Hepatocyte (in vitro differentiated cells): ENCODE results near the gene CCSER2.

Source experiments
- EZH2 ChIP-seq: fragments of 200-600 bp; sonication (generic); IDR thresholded peaks from 2 replicates; pipeline ENCODE4 v1.6.1; 2016; ENCODE audit warnings: antibody characterized with exemption, mild to moderate bottlenecking, borderline replicate concordance
- EZH2phosphoT487 ChIP-seq: fragments of 200-600 bp; sonication (generic); IDR thresholded peaks from one replicate; pipeline ENCODE4 v1.6.1; 2018; ENCODE audit warnings: antibody characterized with exemption, mild to moderate bottlenecking, low read depth, moderate library complexity; ENCODE audit not compliant: unreplicated experiment, severe bottlenecking
- TF ChIP-seq, protein P1 (sequence below): fragments of 200-600 bp; sonication (generic); IDR thresholded peaks from 2 replicates; pipeline ENCODE4 v1.5.1; 2016; ENCODE audit warnings: antibody characterized with exemption, mild to moderate bottlenecking; ENCODE audit not compliant: poor library complexity

DNA sequence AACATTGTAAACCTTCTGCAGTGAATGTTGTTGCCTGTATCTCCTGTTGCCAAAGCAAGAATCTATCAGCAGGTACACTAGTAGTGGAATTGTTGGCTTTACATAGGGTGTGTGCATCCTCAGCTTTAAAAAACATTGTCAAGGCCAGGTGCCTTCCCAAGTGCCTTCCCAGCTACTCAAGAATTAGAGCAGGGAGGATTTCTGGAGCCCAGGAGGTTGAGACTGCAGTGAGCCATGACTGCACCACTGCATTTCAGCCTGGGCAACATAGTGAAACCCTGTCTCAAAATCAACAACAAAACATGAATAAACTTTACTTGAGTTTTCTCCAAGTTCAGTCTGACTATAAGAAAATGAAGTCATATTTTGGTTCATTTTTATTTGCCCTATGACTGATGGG is 217.3 kb downstream of the CCSER2 start:
- TF ChIP-seq, protein P1, sequence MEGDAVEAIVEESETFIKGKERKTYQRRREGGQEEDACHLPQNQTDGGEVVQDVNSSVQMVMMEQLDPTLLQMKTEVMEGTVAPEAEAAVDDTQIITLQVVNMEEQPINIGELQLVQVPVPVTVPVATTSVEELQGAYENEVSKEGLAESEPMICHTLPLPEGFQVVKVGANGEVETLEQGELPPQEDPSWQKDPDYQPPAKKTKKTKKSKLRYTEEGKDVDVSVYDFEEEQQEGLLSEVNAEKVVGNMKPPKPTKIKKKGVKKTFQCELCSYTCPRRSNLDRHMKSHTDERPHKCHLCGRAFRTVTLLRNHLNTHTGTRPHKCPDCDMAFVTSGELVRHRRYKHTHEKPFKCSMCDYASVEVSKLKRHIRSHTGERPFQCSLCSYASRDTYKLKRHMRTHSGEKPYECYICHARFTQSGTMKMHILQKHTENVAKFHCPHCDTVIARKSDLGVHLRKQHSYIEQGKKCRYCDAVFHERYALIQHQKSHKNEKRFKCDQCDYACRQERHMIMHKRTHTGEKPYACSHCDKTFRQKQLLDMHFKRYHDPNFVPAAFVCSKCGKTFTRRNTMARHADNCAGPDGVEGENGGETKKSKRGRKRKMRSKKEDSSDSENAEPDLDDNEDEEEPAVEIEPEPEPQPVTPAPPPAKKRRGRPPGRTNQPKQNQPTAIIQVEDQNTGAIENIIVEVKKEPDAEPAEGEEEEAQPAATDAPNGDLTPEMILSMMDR: no peak
- TF ChIP-seq EZH2phosphoT487: no peak
- no peak for TF ChIP-seq EZH2
